SW480 (cell line): ENCODE data around the gene NIPSNAP2.
"Not testable (repeated sequence)": the region's sequence is repeated elsewhere in the genome, so short reads cannot be mapped to it uniquely, and the experiment has no call there.

ENCODE experiments used
- DNase-seq: peaks from one replicate; pipeline ENCODE4 v3.0.0-alpha.2; 2016; ENCODE audit warnings: low spot score

NIPSNAP2 gene

GRCh38 chr7:56047446-56048116, 83.2 kb downstream of the NIPSNAP2 start:
- not testable (repeated sequence) for DNase-seq

GRCh38 chr7:56048245-56048644, 83.9 kb downstream of the NIPSNAP2 start:
- no peak for DNase-seq

- DNase-seq = not testable (repeated sequence)
Observed at GRCh38 chr7:56048763-56049162, 84.4 kb downstream of the NIPSNAP2 start.
